ENCODE results near the gene RRBP1. TPM values are rescaled to one million over a fixed set of nuclear protein-coding genes. Genes with fewer than 3 reads are reported as not detected.

RRBP1 gene
- total RNA-seq, 2 donors from 2014 or later, result 191 to 212 TPM

DNA sequence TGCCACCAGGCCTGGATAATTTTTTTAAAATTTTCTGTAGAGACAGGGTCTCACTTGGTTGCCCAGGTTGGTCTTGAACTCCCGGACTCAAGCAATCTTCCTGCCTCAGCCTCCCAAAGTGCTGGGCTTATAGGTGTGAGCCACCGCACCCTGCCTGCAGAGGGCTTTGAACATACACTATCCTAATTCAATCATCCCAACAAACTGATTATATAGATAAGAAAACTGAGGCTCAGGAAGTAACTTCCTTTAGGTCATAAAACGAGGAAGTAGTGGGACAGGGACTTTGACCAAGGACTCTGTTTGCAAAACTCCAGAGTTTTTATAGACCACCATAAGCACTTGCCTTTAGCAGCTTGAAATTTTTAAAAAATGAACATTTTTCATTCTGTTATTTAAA lies 12.7 kb upstream of the RRBP1 start:
- peaks cover 3% of the 10 kb centered on the region for H3K27me3 Mint-ChIP-seq (ENCODE audit: insufficient read depth)
- Histone ChIP-seq H3K27me3 (ENCODE audit: control insufficient read depth, insufficient read depth, low read length, poor library complexity, severe bottlenecking) (no peaks in the 10 kb centered on the region), H3K36me3 (ENCODE audit: control insufficient read depth, insufficient read depth, low read length) (no peaks in the 10 kb centered on the region), H3K9me3 (ENCODE audit: control insufficient read depth, low read length) (peaks cover 5% of the 10 kb centered on the region), H3K9ac (ENCODE audit: extremely low read depth, low read length, poor library complexity, severe bottlenecking) (no peak overlapping the region), H3K4me1 (ENCODE audit: control insufficient read depth, insufficient read depth, low read length) (no peaks in the 10 kb centered on the region), H3K27ac (ENCODE audit: low read depth, low read length) (no peak overlapping the region), H3K4me3 (ENCODE audit: low read length) (no peak overlapping the region)
- peaks cover 7% of the 10 kb centered on the region for H3K4me1 Mint-ChIP-seq
- TF ChIP-seq, protein P1, sequence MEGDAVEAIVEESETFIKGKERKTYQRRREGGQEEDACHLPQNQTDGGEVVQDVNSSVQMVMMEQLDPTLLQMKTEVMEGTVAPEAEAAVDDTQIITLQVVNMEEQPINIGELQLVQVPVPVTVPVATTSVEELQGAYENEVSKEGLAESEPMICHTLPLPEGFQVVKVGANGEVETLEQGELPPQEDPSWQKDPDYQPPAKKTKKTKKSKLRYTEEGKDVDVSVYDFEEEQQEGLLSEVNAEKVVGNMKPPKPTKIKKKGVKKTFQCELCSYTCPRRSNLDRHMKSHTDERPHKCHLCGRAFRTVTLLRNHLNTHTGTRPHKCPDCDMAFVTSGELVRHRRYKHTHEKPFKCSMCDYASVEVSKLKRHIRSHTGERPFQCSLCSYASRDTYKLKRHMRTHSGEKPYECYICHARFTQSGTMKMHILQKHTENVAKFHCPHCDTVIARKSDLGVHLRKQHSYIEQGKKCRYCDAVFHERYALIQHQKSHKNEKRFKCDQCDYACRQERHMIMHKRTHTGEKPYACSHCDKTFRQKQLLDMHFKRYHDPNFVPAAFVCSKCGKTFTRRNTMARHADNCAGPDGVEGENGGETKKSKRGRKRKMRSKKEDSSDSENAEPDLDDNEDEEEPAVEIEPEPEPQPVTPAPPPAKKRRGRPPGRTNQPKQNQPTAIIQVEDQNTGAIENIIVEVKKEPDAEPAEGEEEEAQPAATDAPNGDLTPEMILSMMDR (conservative IDR thresholded peaks at IDR 0.05), result no peak
- H3K27ac Mint-ChIP-seq, result no peak overlapping the region
- no peak overlapping the region for H3K4me3 Mint-ChIP-seq
- WGBS, 2 experiments (ENCODE audit: insufficient coverage in 1 of 2, insufficient read length in 1 of 2), result 83 to 95% methylated on average over 1 to 3 of the region's 3 CpGs
- H3K36me3 Mint-ChIP-seq (ENCODE audit: low read depth), result no peaks in the 10 kb centered on the region
- DNase-seq, result no peak
- peaks cover 16% of the 10 kb centered on the region for H3K9me3 Mint-ChIP-seq

DNA sequence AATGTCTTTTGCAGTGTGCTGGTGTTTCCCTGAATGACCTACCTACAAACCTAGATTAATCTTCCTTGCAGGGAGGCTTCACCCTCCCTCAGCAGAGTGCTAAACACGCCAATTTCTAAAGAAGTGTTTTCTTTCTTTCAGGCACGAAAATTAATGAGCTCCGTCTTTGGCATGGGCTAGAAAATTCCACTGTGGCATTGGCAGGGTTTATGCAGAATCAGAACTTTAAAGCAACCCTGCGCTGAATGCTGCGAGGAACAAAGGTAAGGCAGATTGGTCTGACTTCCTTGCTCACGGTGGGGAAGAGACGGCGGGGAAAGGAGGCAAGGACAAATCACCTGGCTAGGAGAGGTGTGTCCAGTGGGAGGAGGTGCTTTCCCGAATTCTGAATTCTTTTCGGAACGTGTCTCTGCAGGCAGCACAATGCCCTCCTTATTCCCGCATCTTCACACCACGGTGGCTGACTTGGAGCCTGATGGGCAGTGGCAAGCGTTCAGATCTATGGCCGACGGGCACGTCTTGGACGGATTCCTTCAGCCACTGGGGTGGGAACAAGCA lies 11.5 kb upstream of the RRBP1 start:
- no peak overlapping the region for H3K4me3 ChIP-seq (ENCODE audit: low read length)
- H3K4me1 ChIP-seq (ENCODE audit: control insufficient read depth, insufficient read depth, low read length), result no peaks in the 10 kb centered on the region
- Mint-ChIP-seq H3K27ac (no peak overlapping the region), H3K36me3 (ENCODE audit: low read depth) (no peaks in the 10 kb centered on the region), H3K9me3 (peaks cover 22% of the 10 kb centered on the region), H3K27me3 (ENCODE audit: insufficient read depth) (peaks cover 4% of the 10 kb centered on the region), H3K4me3 (no peak overlapping the region), H3K4me1 (peaks cover 7% of the 10 kb centered on the region)
- 77 to 85% methylated on average over 16 to 18 of the region's 18 CpGs for WGBS, 2 experiments (ENCODE audit: insufficient coverage in 1 of 2, insufficient read length in 1 of 2)
- peaks cover 5% of the 10 kb centered on the region for H3K9me3 ChIP-seq (ENCODE audit: control insufficient read depth, low read length)
- no peaks in the 10 kb centered on the region for H3K27me3 ChIP-seq (ENCODE audit: control insufficient read depth, insufficient read depth, low read length, poor library complexity, severe bottlenecking)
- no peaks in the 10 kb centered on the region for H3K36me3 ChIP-seq (ENCODE audit: control insufficient read depth, insufficient read depth, low read length)
- H3K9ac ChIP-seq (ENCODE audit: extremely low read depth, low read length, poor library complexity, severe bottlenecking), result no peak overlapping the region
- no peak overlapping the region for H3K27ac ChIP-seq (ENCODE audit: low read depth, low read length)
- DNase-seq, result no peak
- TF ChIP-seq, protein P1 (conservative IDR thresholded peaks at IDR 0.05), result no peak

DNA sequence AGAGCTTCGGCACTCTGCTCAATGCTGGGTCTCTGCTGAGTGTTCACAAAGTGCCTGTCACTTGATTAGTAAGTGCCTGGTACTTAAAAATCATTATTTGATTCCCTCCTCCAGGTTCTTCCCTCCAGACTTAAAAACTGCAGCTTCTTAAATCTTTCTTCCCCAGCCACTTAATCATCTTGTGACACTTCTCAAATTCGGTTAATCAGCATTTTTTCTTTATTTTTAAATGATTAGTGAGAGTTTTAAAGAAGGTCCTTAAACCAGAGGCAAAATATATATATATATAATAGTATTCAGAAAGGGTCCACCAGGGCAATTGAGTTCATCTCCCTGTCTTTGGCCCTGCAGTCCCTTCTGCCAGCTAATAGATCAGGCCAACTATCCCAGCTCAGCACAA lies 9.7 kb upstream of the RRBP1 start:
- H3K27ac Mint-ChIP-seq, result no peak overlapping the region
- Histone ChIP-seq H3K27me3 (ENCODE audit: control insufficient read depth, insufficient read depth, low read length, poor library complexity, severe bottlenecking) (no peaks in the 10 kb centered on the region), H3K4me1 (ENCODE audit: control insufficient read depth, insufficient read depth, low read length) (no peaks in the 10 kb centered on the region), H3K9ac (ENCODE audit: extremely low read depth, low read length, poor library complexity, severe bottlenecking) (no peak overlapping the region), H3K9me3 (ENCODE audit: control insufficient read depth, low read length) (peaks cover 5% of the 10 kb centered on the region), H3K27ac (ENCODE audit: low read depth, low read length) (no peak overlapping the region), H3K4me3 (ENCODE audit: low read length) (no peak overlapping the region), H3K36me3 (ENCODE audit: control insufficient read depth, insufficient read depth, low read length) (no peaks in the 10 kb centered on the region)
- peaks cover 29% of the 10 kb centered on the region for H3K9me3 Mint-ChIP-seq
- peaks cover 7% of the 10 kb centered on the region for H3K4me1 Mint-ChIP-seq
- no peak for DNase-seq
- 97 to 100% methylated on average over 1 of the region's 2 CpGs for WGBS, 2 experiments (ENCODE audit: insufficient coverage in 1 of 2, insufficient read length in 1 of 2)
- H3K4me3 Mint-ChIP-seq, result no peak overlapping the region
- TF ChIP-seq, protein P1 (conservative IDR thresholded peaks at IDR 0.05), result no peak
- no peaks in the 10 kb centered on the region for H3K36me3 Mint-ChIP-seq (ENCODE audit: low read depth)
- H3K27me3 Mint-ChIP-seq (ENCODE audit: insufficient read depth), result peaks cover 16% of the 10 kb centered on the region

All from endodermal cell (in vitro differentiated cells).